Neuron (in vitro differentiated cells): ENCODE data around the gene AGFG1.
"Not testable (repeated sequence)": the region's sequence is repeated elsewhere in the genome, so short reads cannot be mapped to it uniquely, and the experiment has no call there.

Experiments used
- H2AFZ ChIP-seq: one replicate; pipeline ENCODE4 v1.6.1; 2013; ENCODE audit warnings: low read depth, mild to moderate bottlenecking, inconsistent platforms, low read length, moderate library complexity
- H3K27me3 ChIP-seq: one replicate; pipeline ENCODE4 v1.6.1; 2013; ENCODE audit warnings: low read length; ENCODE audit not compliant: insufficient read depth
- H3K36me3 ChIP-seq: one replicate; pipeline ENCODE4 v1.6.1; 2013; ENCODE audit warnings: low read length; ENCODE audit not compliant: insufficient read depth
- H3K4me1 ChIP-seq: one replicate; pipeline ENCODE4 v1.6.1; 2013; ENCODE audit warnings: low read length; ENCODE audit not compliant: insufficient read depth
- H3K4me3 ChIP-seq: 2 replicates; pipeline ENCODE4 v1.5.1; 2013; ENCODE audit warnings: mild to moderate bottlenecking, low read length, moderate library complexity
- H3K9me3 ChIP-seq: one replicate; pipeline ENCODE4 v1.6.1; 2013; ENCODE audit warnings: low read length

AGFG1 gene

GRCh38 chr2:227540352-227540751, 68.4 kb downstream of the AGFG1 start:
- H3K36me3 ChIP-seq: peaks cover 40% of the 10 kb centered on the region
- H3K4me3 ChIP-seq: not testable (repeated sequence)

GRCh38 chr2:227545990-227546389, 74.0 kb downstream of the AGFG1 start:
- Histone ChIP-seq H3K9me3 (peaks cover 8% of the 10 kb centered on the region), H2AFZ (no peak overlapping the region), H3K4me1 (no peaks in the 10 kb centered on the region), H3K4me3 (no peak overlapping the region), H3K36me3 (peaks cover 27% of the 10 kb centered on the region), H3K27me3 (no peaks in the 10 kb centered on the region)

More at GRCh38 chr2:227540352-227540751, 68.4 kb downstream of the AGFG1 start:
- not testable (repeated sequence) for H3K9me3 ChIP-seq, H2AFZ ChIP-seq, H3K4me1 ChIP-seq, H3K27me3 ChIP-seq

DNA sequence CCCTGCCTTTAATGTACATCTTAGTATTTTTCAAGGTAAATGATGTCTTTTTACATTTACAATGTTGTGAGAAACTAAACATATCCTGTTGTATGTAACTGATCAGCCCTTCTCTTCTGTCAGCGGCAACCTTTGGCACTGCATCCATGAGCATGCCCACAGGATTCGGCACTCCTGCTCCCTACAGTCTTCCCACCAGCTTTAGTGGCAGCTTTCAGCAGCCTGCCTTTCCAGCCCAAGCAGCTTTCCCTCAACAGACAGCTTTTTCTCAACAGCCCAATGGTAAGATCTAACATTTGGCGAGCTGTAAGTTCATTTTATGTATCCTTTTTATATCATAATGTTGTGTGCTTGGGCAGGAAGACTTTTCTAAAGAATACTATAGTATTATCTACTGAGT, 79.9 kb downstream of the AGFG1 start:
- H3K4me3 ChIP-seq: no peak overlapping the region
- H2AFZ ChIP-seq: no peak overlapping the region
- H3K36me3 ChIP-seq: peaks cover 58% of the 10 kb centered on the region
- no peaks in the 10 kb centered on the region for H3K27me3 ChIP-seq
- no peaks in the 10 kb centered on the region for H3K4me1 ChIP-seq
- H3K9me3 ChIP-seq: no peaks in the 10 kb centered on the region

DNA sequence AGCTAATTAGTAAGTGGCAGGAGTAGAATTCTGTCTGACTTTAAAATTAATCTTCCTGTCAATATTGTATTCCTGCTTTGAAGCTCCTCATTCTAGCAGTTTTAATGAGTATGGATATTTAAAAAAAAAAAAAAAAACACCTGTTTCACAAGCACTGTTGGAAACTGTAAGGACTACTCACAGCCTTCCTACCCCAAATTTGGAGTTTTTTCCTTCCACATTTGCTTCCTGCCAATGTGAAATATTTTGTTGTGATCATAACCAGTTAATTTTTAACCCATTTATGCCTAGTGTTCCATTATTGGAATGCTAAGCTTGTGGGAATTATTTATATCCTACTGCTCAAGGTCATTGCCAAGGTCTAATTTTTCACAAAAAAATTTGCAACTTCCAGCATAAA, 90.6 kb downstream of the AGFG1 start:
- Histone ChIP-seq H3K36me3 (peaks cover 10% of the 10 kb centered on the region), H2AFZ (no peak overlapping the region), H3K4me3 (no peak overlapping the region), H3K27me3 (no peaks in the 10 kb centered on the region), H3K9me3 (no peaks in the 10 kb centered on the region), H3K4me1 (no peaks in the 10 kb centered on the region)

GRCh38 chr2:227565080-227565479, 93.1 kb downstream of the AGFG1 start:
- Histone ChIP-seq H3K9me3 (no peaks in the 10 kb centered on the region), H3K36me3 (peaks cover 4% of the 10 kb centered on the region), H3K4me1 (no peaks in the 10 kb centered on the region), H3K27me3 (no peaks in the 10 kb centered on the region), H2AFZ (no peak overlapping the region), H3K4me3 (no peak overlapping the region)

- Histone ChIP-seq H3K27me3 (no peaks in the 10 kb centered on the region), H3K36me3 (no peaks in the 10 kb centered on the region), H3K4me1 (no peaks in the 10 kb centered on the region)
These were observed 94.1 kb downstream of the AGFG1 start for GRCh38 chr2:227566012-227566411.

DNA sequence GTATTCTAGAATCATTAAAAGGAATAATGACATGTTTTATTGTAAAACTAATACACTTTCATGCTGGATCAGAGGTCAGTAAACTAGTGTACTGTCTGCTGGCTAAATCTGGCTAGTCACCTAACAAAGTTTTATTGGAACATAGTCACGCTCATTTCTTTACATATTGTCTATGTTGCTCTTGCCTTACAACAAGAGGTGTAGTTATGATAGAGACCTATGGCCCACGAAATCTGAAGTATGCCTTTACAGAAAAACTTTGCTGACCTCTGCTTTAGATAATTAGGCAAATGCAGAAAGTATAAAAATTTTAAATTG, 96.9 kb downstream of the AGFG1 start:
- no peaks in the 10 kb centered on the region for H3K27me3 ChIP-seq
- no peaks in the 10 kb centered on the region for H3K36me3 ChIP-seq
- no peaks in the 10 kb centered on the region for H3K4me1 ChIP-seq
- H2AFZ ChIP-seq: no peak overlapping the region
- H3K9me3 ChIP-seq: no peaks in the 10 kb centered on the region
- no peak overlapping the region for H3K4me3 ChIP-seq

More at GRCh38 chr2:227566012-227566411, 94.1 kb downstream of the AGFG1 start:
- Histone ChIP-seq H2AFZ (no peak overlapping the region), H3K9me3 (no peaks in the 10 kb centered on the region), H3K4me3 (no peak overlapping the region)

DNA sequence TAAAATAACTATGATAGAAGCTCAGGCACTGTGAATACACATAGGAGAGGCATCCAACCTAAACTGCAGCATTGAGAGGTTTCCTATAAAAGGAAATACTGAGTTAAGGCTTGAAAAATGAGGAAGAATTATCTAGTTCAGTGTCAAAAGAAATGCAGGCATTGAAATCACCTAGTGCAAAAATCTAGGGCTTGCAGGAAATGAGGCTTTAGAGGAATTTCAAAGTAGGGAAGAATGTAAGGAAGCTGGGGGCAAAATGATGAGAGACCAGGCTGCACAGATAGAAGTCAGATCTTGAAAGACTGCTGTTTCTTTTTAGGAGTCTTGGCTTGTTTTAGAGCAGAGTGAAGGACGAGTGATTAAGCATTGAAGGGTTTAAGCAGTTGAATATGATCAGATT, 98.7 kb downstream of the AGFG1 start:
- no peaks in the 10 kb centered on the region for H3K36me3 ChIP-seq
- H3K9me3 ChIP-seq: no peaks in the 10 kb centered on the region
- H2AFZ ChIP-seq: no peak overlapping the region
- no peaks in the 10 kb centered on the region for H3K4me1 ChIP-seq
- no peak overlapping the region for H3K4me3 ChIP-seq
- no peaks in the 10 kb centered on the region for H3K27me3 ChIP-seq

DNA sequence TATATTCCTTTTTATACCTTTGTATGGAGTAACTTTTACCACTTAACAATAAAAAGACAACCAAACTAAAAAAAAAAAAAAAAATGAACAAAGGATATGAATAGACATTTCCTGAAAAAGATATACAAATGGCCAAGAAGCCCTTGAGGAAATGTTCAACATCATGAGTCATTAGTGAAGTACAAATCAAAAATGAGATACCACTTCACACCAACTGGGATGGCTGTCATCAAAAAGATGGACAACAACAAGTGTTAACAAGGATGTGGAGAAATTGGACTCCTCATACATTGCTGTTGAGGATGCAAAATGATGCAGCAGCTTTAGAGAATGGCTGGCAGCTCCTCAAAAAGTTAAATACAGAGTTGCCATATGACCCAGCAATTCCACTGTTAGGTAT, 104.2 kb downstream of the AGFG1 start:
- no peak overlapping the region for H2AFZ ChIP-seq
- no peaks in the 10 kb centered on the region for H3K4me1 ChIP-seq
- no peaks in the 10 kb centered on the region for H3K9me3 ChIP-seq
- H3K27me3 ChIP-seq: no peaks in the 10 kb centered on the region
- no peak overlapping the region for H3K4me3 ChIP-seq
- H3K36me3 ChIP-seq: no peaks in the 10 kb centered on the region

DNA sequence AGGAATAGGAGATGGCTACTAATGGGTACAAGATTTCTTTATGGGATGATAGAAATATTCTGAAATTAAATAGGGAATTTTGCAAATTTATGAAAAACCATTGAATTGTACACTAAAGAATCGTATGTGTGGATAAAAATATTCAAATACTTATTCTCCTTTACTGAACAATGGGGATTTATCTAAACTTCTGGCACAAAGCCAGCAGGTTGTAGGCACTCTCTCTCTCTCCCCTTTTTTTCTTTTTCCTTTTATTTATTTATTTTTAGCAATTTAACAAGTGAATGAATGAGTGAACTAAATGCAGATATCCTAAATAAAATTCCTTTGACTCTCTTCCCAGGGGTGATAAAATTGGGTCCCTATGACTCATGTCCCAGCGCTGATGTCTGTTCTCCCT, 104.9 kb downstream of the AGFG1 start:
- Histone ChIP-seq H2AFZ (no peak overlapping the region), H3K27me3 (no peaks in the 10 kb centered on the region)

DNA sequence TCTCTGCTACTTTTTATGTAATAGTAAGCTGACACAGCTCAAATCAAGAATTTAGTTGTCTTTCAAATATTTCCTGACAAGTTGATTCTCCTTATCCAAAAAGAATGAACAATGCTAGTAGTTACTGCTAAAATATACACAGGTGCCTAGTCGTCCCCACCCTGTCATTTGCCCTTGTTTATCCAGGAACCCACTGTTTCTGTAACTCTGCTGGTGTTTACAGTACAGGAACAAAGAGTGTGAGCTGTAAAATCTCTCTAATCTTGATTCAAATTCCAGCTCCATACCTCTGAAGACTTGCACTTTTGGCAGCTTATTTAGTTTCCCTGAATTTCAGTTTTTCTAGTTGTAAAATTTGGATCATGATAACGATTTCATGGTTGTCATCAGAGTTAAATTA, 105.6 kb downstream of the AGFG1 start:
- no peak overlapping the region for H3K4me3 ChIP-seq
- H3K36me3 ChIP-seq: no peaks in the 10 kb centered on the region
- H3K9me3 ChIP-seq: no peaks in the 10 kb centered on the region
- no peaks in the 10 kb centered on the region for H3K4me1 ChIP-seq
- no peak overlapping the region for H2AFZ ChIP-seq
- H3K27me3 ChIP-seq: no peaks in the 10 kb centered on the region

More for the DNA sequence above, 104.9 kb downstream of the AGFG1 start:
- Histone ChIP-seq H3K36me3 (no peaks in the 10 kb centered on the region), H3K9me3 (no peaks in the 10 kb centered on the region), H3K4me1 (no peaks in the 10 kb centered on the region), H3K4me3 (no peak overlapping the region)

- H3K9me3 ChIP-seq: no peaks in the 10 kb centered on the region
- no peak overlapping the region for H2AFZ ChIP-seq
- no peaks in the 10 kb centered on the region for H3K36me3 ChIP-seq
- no peak overlapping the region for H3K4me3 ChIP-seq
- H3K27me3 ChIP-seq: no peaks in the 10 kb centered on the region
- H3K4me1 ChIP-seq: no peaks in the 10 kb centered on the region
These were observed 106.7 kb downstream of the AGFG1 start for GRCh38 chr2:227578642-227579041.

DNA sequence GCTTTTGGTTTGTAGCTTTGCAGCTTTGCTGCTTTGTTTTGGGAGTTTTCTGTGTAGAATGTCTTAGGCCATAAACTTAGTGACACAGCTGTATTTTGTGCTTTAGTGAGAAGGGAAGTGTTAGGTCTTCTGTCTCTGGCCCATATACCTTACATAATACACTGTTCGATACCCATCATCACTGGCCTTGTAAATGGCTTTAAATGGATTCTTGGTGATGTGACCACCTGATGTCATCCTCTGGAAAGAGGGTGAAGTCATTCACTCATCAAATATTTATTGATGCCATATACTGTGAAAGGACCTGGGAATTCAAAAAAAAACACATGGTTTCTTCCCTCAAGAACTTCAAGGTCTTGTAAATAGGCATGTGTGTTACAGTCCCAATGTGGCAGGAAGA, 107.8 kb downstream of the AGFG1 start:
- H3K4me1 ChIP-seq: no peaks in the 10 kb centered on the region
- H3K4me3 ChIP-seq: no peak overlapping the region
- H3K9me3 ChIP-seq: no peaks in the 10 kb centered on the region
- H3K36me3 ChIP-seq: no peaks in the 10 kb centered on the region
- H3K27me3 ChIP-seq: no peaks in the 10 kb centered on the region
- no peak overlapping the region for H2AFZ ChIP-seq

DNA sequence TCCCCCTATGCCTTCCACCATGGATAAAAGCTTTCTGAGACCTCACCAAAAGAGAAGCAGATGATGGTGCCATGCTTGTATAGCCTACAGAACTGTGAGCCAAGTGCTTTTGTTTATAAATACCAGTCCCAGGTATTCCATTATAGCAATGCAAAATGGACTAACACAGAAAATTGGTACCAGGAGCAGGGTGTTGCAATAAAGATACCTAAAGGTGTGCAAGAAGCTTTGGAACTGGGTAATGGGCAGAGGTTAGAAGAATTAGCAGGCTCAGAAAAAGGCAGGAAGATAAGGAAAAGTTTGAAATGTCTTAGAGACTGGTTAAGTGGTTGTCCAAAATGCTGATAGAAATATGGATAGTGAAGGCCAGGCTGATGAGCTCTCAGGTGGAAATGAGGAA, 110.4 kb downstream of the AGFG1 start:
- Histone ChIP-seq H2AFZ (no peak overlapping the region), H3K36me3 (no peaks in the 10 kb centered on the region), H3K9me3 (no peaks in the 10 kb centered on the region), H3K4me1 (no peaks in the 10 kb centered on the region), H3K4me3 (no peak overlapping the region), H3K27me3 (no peaks in the 10 kb centered on the region)
